Stimulated activated CD4-positive, alpha-beta T cell treated with anti-CD3 and anti-CD28 coated beads, Interleukin-15, amount 100 ng/mL, for 1 hour (primary cell): ENCODE data around the gene TLL2.

Experiments used
- DNase-seq, 2 donors: peaks; one replicate each; pipeline ENCODE4 v3.0.0-alpha.2; 2020; ENCODE audit warnings: low read depth in 1 of 2, low spot score in 1 of 2

The TLL2 gene

GRCh38 chr10:96427291-96427690, 86.4 kb downstream of the TLL2 start:
- no peak for DNase-seq

GRCh38 chr10:96422525-96422924, 91.2 kb downstream of the TLL2 start:
- DNase-seq: no peak

DNA sequence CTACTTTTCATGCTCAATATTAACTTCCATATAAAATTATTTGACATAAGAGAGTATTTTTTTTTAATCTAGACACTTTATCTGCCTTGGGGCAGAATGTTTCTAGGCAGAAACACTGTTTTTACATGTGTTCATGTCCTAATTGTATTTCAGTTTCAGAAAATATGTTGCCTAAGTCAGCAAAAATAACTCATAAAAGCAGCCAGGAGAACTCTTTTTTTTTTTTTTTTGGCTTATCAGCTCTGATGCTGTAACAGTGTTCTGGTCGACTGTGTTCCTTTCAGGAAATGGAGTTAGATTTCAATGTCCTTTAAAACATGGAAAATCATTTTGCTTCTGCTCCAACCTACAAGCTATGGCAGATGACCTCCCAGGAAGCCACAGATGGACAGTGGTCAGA, 91.7 kb downstream of the TLL2 start:
- no peak for DNase-seq

- DNase-seq: no peak
These were observed 93.3 kb downstream of the TLL2 start for GRCh38 chr10:96420228-96421009.

DNA sequence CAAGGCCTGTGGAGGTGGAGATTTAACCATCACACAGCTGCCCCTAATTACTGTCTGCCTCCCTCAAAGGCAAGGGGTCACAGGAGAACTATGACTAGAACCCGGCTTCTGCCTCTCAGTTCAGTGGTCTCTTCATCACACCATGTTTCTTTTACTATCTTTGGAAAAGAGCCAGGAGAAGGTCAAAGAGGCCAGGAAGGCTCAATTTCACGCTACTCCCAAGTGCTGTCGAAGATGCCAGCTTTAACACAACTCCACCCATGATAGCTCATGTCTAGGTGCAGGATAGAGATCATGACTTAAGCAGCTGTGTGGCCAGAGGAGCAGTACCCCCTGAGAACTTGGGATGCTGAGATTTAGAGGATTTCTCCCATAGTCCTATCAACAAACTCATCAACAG, 94.4 kb downstream of the TLL2 start:
- no peak for DNase-seq

GRCh38 chr10:96418582-96418981, 95.1 kb downstream of the TLL2 start:
- DNase-seq: no peak

DNA sequence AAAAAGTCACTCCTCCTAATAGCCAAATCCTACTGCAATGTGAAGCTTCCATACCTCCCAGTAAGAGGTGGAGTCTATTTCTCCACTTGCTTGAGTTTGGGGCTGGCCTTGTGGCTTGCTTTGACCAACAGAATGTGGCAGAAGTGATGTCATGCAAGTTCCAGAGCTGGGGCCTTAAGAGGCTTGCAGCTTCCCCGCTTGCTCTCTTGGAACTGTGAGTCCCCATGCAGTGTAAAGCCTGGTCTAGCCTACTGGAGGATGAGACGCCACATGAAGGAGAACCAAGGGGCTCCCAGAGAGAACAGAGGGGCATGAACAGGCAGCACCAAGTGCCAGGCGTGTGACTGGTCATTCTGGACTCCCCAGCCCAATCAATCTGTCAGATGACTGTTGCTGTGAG, 96.3 kb downstream of the TLL2 start:
- DNase-seq: no peak

- no peak for DNase-seq
These were observed 97.1 kb downstream of the TLL2 start for GRCh38 chr10:96416643-96417042.

DNA sequence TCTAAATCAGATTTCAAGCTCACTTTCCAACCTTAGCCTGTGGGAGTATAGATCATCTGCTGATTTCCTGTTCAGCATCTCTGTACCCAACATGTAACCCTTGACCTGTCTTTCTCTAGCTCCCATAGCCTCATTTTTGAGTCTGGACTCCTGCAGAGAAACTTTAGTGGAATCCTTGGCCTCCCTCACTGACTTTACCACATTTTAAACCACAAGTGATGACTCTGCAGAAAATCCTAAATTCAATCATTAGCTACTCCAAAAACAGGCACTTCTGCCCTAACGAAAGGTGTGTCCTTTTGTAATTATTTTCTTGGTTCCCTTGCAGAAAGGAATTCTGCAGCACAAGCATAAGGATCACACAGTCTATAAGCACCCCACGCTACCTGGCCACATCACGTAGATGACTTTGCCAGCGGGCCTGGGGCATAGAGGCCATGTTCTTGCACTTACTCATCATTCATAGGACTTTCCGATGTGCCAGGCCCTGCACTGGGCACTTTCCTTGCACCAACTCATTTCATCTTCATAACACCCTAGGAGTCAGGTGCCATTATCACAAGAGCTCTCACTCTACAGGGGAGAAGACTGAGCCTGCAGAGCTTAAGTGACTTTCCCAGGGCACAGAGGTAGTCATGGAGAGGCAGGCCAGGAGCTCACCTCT, 97.7 kb downstream of the TLL2 start:
- DNase-seq: no peak

- no peak for DNase-seq
These were observed 98.4 kb downstream of the TLL2 start for GRCh38 chr10:96415150-96415890.

DNA sequence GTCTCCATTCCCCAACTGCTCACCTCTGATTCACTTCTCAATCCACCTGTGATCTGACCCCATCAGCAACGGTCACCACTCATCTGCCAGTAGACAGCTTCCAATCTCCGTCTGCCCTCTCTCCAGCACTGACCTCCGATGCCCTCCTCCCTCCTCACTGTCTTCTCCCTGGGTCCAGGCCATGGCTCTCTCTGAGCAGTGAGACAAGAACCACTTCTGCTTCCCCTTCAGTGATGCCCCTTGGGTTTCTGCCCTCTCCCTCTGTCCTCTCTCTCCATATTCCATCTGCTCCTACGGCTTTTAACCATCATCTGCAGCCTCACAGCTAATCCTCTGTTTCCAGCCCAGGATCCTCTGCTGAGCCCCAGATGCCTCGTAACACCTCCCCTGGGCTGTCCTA, 99.4 kb downstream of the TLL2 start:
- no peak for DNase-seq

DNA sequence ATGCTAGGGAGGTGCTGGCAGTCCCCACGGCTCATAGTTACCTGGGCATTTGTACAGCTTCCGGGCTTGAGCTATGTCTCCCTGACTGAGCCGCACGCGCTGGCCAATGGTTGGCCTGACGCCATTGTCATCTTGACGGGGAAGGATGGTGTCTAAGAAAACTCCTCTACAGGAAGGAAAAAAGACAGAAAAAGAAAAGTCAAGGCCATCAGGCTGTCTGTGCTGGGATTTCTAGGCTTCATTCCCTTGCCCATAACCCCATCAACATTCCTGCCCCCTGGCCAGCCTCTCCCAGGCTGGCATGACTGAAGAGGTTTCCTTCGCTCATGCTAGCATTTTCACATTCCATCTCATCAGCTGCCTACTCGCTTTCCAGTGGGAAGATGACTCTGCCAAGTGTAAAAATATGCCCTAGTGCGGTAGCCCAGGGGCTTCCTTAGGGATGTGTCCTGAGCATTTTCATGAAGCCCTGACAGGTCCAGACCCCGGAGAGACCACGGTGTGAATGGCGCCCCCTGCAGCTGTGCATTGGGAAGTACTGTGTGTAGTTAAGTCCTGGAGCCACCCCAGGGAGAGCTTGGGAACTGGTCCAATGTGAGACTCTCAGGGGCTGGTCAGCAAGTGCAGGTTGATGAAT, 100.5 kb downstream of the TLL2 start:
- no peak for DNase-seq

DNA sequence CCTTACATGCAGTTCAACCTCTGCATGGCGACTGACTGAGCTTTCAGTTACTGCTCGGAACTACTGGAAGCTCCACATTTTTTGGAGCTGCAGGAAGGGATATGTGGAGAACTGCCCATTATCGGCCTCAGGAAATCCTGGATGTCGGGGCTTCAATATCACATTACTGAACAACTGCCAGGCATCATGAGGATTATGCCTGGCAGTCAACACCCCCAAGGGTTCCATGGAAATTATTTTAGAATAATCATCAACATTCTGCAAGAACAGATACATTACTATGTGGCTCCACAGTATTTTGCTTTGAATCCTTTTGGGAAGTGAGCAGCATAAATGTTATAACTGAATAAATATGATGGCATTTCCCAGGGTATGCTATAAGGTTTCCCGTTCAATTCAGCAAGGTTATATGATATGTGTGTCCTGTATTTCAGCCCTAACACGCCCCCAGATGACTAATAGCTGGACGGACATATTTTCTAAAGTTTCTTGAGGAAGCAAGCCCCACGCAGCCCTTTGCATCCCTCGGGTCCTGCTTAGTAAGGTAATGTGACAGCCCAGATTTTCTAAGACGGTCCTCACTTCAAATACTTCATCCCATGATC, 101.9 kb downstream of the TLL2 start:
- no peak for DNase-seq

DNA sequence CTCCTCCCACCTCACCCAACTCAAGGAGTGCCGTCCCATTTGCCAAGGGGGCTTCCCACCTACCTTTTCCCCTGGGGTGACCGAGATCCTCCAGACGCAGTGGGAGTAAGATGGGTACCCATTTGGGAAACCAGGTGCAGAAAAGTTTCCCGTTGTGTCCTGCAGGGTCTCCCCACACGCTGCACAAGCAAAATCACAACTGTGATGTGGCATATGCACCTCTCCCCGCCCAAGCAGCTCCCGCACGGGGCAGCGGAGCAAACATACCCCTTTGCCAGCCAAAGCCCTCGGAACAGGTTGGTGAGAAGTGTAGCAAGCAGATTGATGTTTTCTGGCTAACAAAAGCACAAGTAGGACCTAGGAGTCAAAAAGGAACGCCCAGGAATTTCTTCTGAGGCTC, 103.4 kb downstream of the TLL2 start:
- DNase-seq: no peak

DNA sequence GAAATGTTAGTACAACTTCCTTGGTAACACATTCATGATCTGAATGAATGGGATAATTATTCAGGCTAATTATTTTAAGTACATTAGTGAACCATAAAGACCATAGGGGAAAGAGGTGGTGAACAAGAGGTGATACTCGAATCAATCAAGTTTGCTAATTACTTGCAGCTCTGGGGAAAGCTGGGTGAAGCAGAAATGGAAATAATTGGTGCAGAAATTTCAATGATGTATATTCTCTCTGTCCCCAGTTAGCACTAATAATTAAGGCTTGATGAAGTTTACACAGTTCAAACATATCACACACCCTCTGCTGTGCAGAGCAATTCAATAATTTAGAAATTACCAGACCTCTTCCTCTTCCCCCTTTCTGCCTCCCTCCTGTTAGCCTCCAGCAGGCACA, 105.5 kb downstream of the TLL2 start:
- DNase-seq: no peak

DNA sequence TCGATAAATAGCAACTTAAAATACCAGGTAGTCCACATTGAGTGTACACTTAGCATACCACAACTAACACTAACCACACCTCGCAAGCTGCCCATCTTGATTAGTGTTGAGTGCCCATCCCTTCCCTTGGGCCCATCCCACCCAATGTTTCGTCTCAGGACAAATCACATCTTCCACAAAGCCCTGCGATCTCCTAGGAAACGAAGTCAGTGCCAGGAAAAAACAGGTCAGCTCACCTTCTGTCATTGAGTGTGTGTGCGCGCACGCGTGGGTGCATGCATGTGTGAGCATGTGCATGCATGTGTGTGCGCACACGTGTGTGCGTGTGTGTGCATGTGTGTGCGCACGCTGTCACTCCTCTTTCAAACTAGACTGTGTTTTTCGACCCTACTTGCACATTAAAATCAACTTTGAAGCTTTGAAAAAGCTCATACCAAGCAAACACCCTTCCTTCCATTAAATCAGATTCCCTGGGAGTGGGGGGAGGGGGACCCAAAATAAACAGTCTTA, 106.1 kb downstream of the TLL2 start:
- DNase-seq: no peak

- DNase-seq: no peak
These were observed 107.6 kb downstream of the TLL2 start for GRCh38 chr10:96406091-96406490.

DNA sequence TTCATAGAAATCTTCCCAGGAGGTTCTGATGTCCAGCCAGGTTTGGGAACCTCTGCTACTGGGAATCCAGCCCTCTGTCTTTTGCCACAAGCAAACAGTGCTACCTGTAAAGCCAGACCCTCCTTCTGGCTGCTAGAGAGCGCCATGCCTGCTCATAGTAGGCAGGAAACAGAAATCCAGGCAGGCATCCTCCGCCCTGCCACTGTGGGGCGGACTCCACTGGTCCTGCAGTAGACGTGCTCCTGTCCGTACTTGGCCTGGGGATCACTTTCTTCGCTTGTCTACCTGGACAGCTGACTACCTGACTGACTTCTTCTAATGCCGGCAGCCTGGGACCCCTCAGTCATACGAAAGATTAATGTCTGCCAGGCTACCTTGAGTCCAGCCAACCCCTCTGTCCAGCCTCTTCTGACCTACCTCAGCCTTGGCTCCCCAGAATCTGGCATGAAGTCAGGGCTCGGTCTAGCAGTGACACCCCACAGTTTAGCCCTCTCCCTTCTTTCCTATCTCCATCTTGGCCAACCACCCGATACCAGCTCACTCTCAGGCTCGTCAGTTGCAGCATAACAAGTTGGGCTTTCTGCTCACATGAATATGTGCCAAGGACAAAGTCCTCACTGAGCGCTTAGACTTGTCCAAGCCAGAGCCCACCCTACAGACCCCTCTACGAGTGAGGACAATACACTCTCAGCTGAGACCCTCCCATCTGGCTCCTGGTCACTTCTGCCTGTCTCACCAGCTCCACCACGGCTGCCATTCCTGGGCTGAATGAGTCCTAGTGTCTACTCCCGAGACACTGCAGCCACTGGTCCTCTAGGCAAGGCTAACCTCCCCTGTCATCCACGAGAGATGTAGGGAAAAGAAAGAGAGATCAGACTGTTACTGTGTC, 111.1 kb downstream of the TLL2 start:
- no peak for DNase-seq

DNA sequence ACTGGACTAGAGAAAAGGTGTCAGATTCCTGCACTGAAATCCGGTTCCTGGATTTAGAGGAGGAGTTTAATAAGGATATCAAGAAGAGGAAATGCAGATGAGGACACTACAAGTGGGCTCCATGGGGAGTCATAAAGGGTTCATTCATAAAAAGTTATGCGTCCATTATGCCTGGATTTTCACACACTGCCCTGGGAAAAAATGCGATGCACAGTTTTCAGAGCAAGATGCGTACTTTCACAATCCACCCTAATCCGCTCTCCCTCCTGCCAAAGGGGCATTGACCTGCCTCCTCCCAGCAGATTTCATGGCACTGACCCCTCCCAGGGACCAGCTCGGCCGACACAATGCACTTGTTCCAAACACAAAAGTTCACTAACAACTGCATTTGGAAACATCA, 112.7 kb downstream of the TLL2 start:
- DNase-seq: no peak

DNA sequence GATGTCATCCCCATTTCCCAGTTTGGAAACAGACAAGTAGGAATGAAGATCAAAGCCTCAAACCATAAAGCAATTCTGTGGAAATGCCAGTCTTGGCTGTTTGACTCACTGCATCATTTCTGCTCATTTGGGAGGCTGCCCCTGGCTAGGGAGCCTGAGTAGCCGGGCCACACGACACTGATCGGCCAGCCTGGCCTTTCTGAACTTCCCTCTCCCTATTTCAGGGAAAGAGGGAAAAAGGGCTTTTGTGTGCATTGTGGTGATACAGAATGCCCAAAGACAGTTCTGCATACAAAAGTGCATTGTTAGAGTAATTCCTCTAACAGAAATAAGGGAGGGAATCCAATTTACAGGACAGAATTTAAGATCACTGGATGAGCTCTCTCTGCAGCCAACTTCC, 113.3 kb downstream of the TLL2 start:
- no peak for DNase-seq
